SK-N-SH treated with all-trans-retinoic acid at 6 μM for 48 hours (cell line): ENCODE data around the gene GJA8.

Experiments
- ARNTL ChIP-seq: fragments of 450-650 bp; formaldehyde crosslinking; IDR thresholded peaks from 2 replicates; pipeline ENCODE4 v1.5.0; 2020; ENCODE audit warnings: low read depth, mild to moderate bottlenecking, moderate library complexity, borderline replicate concordance
- BACH2 ChIP-seq: fragments of 250-450 bp; sonication (Bioruptor Pico); IDR thresholded peaks from 2 replicates; pipeline ENCODE4 v1.9.0; 2021; ENCODE audit warnings: mild to moderate bottlenecking, borderline replicate concordance
- CREB5 ChIP-seq: fragments of 250-450 bp; sonication (Bioruptor Pico); IDR thresholded peaks from 2 replicates; pipeline ENCODE4 v1.5.1; 2020; ENCODE audit warnings: low read depth, mild to moderate bottlenecking, moderate library complexity
- ZFP30 ChIP-seq: fragments of 450-650 bp; formaldehyde crosslinking; IDR thresholded peaks from 2 replicates; pipeline ENCODE4 v1.5.0; 2022; ENCODE audit warnings: mild to moderate bottlenecking, moderate library complexity
- ZNF70 ChIP-seq: fragments of 450-650 bp; formaldehyde crosslinking; IDR thresholded peaks from 2 replicates; pipeline ENCODE4 v1.5.0; 2020; ENCODE audit warnings: mild to moderate bottlenecking, moderate library complexity

GRCh38 chr1:147879911-147880310 lies 22.7 kb upstream of the GJA8 start:
- TF ChIP-seq ARNTL (CRISPR knock-in tag): no peak
- TF ChIP-seq BACH2 (CRISPR knock-in tag): no peak
- TF ChIP-seq ZNF70 (CRISPR knock-in tag): no peak
- no peak for TF ChIP-seq ZFP30
- no peak for TF ChIP-seq CREB5
